HG03064 (cell line): ENCODE data around the gene IL6R.

Experiments
- ATAC-seq: cut with Tn5 transposase; IDR thresholded peaks from one replicate; pipeline ENCODE4 v1.9.1; 2021; ENCODE audit warnings: low read depth; ENCODE audit not compliant: unreplicated experiment

IL6R gene

GRCh38 chr1:154500533-154500932 lies 95.4 kb downstream of the IL6R start:
- ATAC-seq, result no peak

DNA sequence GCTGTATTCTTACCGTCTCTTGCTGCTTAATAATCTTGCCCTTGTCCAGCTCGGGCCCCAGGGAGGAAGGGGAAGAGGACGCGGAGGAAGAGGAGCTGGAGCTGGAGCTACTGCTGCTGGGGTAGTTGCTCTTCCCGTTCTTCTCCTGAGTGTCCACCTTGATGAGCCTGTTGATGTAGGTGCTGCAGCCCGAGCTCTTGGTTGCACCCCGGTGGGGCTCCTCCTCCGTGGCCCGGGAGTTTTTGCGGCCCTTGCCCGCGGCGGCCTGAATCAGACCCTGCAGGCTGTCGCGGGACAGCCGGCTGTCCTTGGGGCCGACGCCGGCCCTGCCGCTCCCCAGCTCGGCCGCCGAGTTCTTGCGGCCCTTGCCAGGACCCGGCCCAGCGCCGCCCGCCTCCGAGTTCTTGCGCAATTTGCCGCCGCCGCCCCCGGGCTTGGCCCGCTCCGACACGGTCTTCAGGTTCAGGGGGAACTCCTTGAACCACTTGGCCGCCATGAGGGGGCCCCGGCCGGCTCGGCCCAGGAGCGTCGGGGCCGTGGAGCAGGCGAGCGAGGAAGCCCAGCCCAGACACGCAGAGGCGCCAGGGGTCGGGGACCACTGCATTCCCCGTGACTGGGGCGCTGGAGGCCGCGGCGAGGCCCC lies 96.4 kb downstream of the IL6R start:
- no peak for ATAC-seq

DNA sequence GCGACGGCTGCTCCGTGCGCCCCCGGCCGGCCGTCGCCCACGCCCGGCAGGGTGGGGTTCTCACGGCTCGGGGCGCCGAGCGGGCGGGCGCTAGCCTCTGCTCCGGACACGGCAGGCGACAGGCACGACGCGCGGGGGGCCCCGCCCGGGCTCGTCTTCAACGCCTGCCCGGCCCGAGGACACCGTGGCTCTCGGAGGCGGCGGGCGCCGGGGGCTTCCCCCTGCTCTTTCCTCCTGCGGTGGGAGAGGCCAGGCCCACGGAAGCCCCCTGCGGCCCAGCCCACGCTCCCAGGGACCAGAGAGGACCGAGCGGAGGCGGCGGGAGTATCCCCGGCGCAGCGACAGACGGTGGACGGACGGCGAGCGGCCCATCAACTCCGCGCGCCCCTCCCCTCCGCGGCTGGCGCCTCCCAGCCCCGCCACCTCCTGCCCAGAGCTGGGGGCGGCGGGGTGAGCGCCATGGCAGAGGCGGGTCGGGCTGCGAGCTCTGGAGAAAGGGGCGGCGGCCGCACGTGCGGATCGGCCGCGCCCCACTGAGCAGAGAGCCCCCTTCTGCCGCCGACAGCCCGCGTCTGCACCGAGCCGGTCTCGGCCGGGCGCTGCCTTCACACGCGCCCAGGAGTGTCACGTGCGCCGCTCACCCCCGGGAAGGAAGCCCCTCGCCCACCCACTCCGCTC lies 97.1 kb downstream of the IL6R start, which contains the start of the genes SHE and TDRD10:
Gene SHE (minus strand): TSS at position 347 of the 678 bp plus-strand sequence. CDS start 386 bp downstream, outside the sequence.
Gene TDRD10 (plus strand): TSS at position 154 of the 678 bp plus-strand sequence. CDS start 4,685 bp downstream, outside the sequence.
- ATAC-seq, result no peak

DNA sequence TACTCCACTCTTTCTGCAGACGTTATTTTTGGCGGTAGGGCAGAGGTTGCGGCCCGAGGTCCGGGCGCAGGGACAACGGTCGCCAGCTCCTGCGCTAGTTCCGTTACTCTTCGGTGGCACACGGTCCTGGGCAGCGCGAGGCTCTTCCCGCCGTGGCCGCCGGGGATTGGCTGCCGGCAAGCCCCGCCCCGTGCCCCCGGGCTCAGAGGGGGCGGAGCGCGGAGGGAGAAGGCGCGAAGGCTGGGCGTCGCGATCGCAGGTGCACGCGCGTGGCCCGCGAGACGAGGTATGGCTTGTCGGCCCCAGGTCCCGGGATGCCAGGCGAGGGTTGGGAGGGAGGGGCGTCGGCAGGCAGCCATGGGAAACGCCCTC lies 97.6 kb downstream of the IL6R start:
- ATAC-seq, result no peak

- ATAC-seq, result no peak
Measured at GRCh38 chr1:154503898-154504297, 98.8 kb downstream of the IL6R start.

GRCh38 chr1:154512760-154513159 lies 107.6 kb downstream of the IL6R start:
- no peak for ATAC-seq

- ATAC-seq, result no peak
Measured at GRCh38 chr1:154514066-154514553, 109.0 kb downstream of the IL6R start.

GRCh38 chr1:154517661-154518060 lies 112.5 kb downstream of the IL6R start:
- ATAC-seq, result no peak
